AG09309 (cell line): Measurements from ENCODE around the gene PHF2.

Experiments
- DNase-seq: peaks from one replicate; pipeline ENCODE4 v3.0.0-alpha.2; 2010; ENCODE audit warnings: low read depth
- H3K4me3 ChIP-seq: 2 replicates; pipeline ENCODE4 v1.5.1; 2011; ENCODE audit warnings: mild to moderate bottlenecking, low read depth, low read length, moderate library complexity; ENCODE audit not compliant: control insufficient read depth
- CTCF ChIP-seq: IDR thresholded peaks from 2 replicates; pipeline ENCODE4 v1.5.1; 2011; ENCODE audit warnings: mild to moderate bottlenecking, low read depth, low read length, inconsistent platforms; ENCODE audit not compliant: insufficient read depth, control insufficient read depth; ENCODE audit errors: missing control alignments

Gene PHF2

GRCh38 chr9:93636172-93636661 is 59.8 kb downstream of the PHF2 start:
- H3K4me3 ChIP-seq, result no peak overlapping the region
- no peak for TF ChIP-seq CTCF
- DNase-seq, result no peak

- H3K4me3 ChIP-seq, result no peak overlapping the region
- no peak for DNase-seq
- TF ChIP-seq CTCF, result no peak
These were observed 60.3 kb downstream of the PHF2 start for GRCh38 chr9:93636667-93637066.

- no peak for TF ChIP-seq CTCF
- no peak overlapping the region for H3K4me3 ChIP-seq
- DNase-seq, result no peak
These were observed 61.5 kb downstream of the PHF2 start for GRCh38 chr9:93637886-93638285.

GRCh38 chr9:93640027-93640426 is 63.6 kb downstream of the PHF2 start:
- no peak overlapping the region for H3K4me3 ChIP-seq
- no peak for DNase-seq
- TF ChIP-seq CTCF, result no peak

- H3K4me3 ChIP-seq, result no peak overlapping the region
- DNase-seq, result peak; percentile 46
- no peak for TF ChIP-seq CTCF
These were observed 66.6 kb downstream of the PHF2 start for GRCh38 chr9:93642961-93643360.

- no peak overlapping the region for H3K4me3 ChIP-seq
- TF ChIP-seq CTCF, result no peak
- no peak for DNase-seq
These were observed 68.2 kb downstream of the PHF2 start for GRCh38 chr9:93644397-93645088.

- DNase-seq, result no peak
- H3K4me3 ChIP-seq, result no peak overlapping the region
- TF ChIP-seq CTCF, result no peak
These were observed 68.9 kb downstream of the PHF2 start for GRCh38 chr9:93645149-93645889.
